K562 (cell line): Measurements from ENCODE around the gene BMP2K. TPM values are rescaled to one million over a fixed set of nuclear protein-coding genes. Genes with fewer than 3 reads are reported as not detected.

Source experiments
- ATAC-seq: fragments of 200-7000 bp; cut with Tn5 transposase; 3 replicates; pipeline ENCODE4 v1.9.1; 2020; ENCODE audit warnings: moderate library complexity
- BruUV-seq: library from RNA; stranded (reverse); fragments of 400-500 nt; replicated peaks from 2 replicates; lab custom pipeline; 2021; lab: Mats Ljungman, UMichigan
- CTCF ChIA-PET: fragments of 300-600 bp; formaldehyde crosslinking; extraction: SDS; loops from one replicate; lab custom pipeline; 2021; ENCODE audit warnings: low intra/inter-chr PET ratio; lab: Yijun Ruan, JAX
- POLR2A ChIA-PET: fragments of 300-600, 350-650 bp; sonication (Branson Sonifier 250); formaldehyde crosslinking; extraction: SDS; loops from one replicate; lab custom pipeline; 2021; ENCODE audit warnings: antibody characterized with exemption, inconsistent platforms; lab: Yijun Ruan, JAX
- DNase-seq, 4 experiments: peaks; one replicate each; pipeline versions ENCODE4 v3.0.0 to v3.0.0-alpha.2; 2011 to 2018; ENCODE audit warnings: low spot score in 3 of 4, mixed read lengths in 3 of 4; ENCODE audit errors: extremely low read depth in 1 of 4
- FAIRE-seq: peaks from 2 replicates; lab custom pipeline; 2011; peaks lifted over from hg19 to GRCh38; lab: Jason Lieb, UNC
- H2AFZ ChIP-seq: 2 replicates; pipeline ENCODE4 v1.6.0; 2011; ENCODE audit warnings: low read depth, low read length, control low read depth, inconsistent platforms
- H3K27ac ChIP-seq: fragments of 200-600 bp; 3 replicates; pipeline ENCODE4 v1.8.0; 2011; ENCODE audit warnings: low read depth, mild to moderate bottlenecking, control low read depth, inconsistent platforms, low read length, moderate library complexity, mixed read lengths; ENCODE audit errors: extremely low read depth
- H3K27me3 ChIP-seq, 2 experiments: fragments of 300-600 bp in 1 of 2; 2 replicates in 1 of 2; 3 replicates in 1 of 2; pipeline versions ENCODE4 v1.6.0 to v1.8.0; 2011; ENCODE audit warnings: inconsistent platforms in 2 of 2, low read length in 2 of 2, mild to moderate bottlenecking in 1 of 2, mixed read lengths in 1 of 2, moderate library complexity in 1 of 2; ENCODE audit not compliant: control insufficient read depth in 2 of 2, insufficient read depth in 2 of 2
- H3K36me3 ChIP-seq: fragments of 300-600 bp; 3 replicates; pipeline ENCODE4 v1.8.0; 2011; ENCODE audit warnings: mild to moderate bottlenecking, low read length, inconsistent platforms; ENCODE audit not compliant: control insufficient read depth, insufficient read depth
- H3K4me1 ChIP-seq, 2 experiments: fragments of 200-600 bp in 1 of 2; replicated peaks in 1 of 2; 2 replicates in 1 of 2; 3 replicates in 1 of 2; pipeline versions ENCODE4 v1.5.1 to v1.8.0; 2011; ENCODE audit warnings: inconsistent platforms in 2 of 2, low read length in 2 of 2, mild to moderate bottlenecking in 1 of 2, mixed read lengths in 1 of 2, moderate library complexity in 1 of 2; ENCODE audit not compliant: control insufficient read depth in 2 of 2, insufficient read depth in 2 of 2
- H3K4me2 ChIP-seq: 2 replicates; pipeline ENCODE4 v1.6.1; 2011; ENCODE audit warnings: low read length, control low read depth, inconsistent platforms, mixed read lengths; ENCODE audit not compliant: insufficient read depth
- H3K4me3 ChIP-seq: fragments of 200-600 bp; sonication (generic), shearing (Covaris generic); 2 replicates; pipeline ENCODE4 v1.5.1; 2016; ENCODE audit warnings: control low read depth, inconsistent platforms
- H3K79me2 ChIP-seq: fragments of 200-600 bp; 3 replicates; pipeline ENCODE4 v1.8.0; 2011; ENCODE audit warnings: low read length, inconsistent platforms; ENCODE audit not compliant: control insufficient read depth, insufficient read depth
- H3K9ac ChIP-seq, 2 experiments: 2 replicates each; pipeline versions ENCODE4 v1.6.0 to v1.6.1; 2011; ENCODE audit warnings: low read depth in 2 of 2, low read length in 2 of 2, control low read depth in 1 of 2, inconsistent platforms in 1 of 2, mild to moderate bottlenecking in 1 of 2, mixed read lengths in 1 of 2; ENCODE audit not compliant: insufficient read depth in 1 of 2
- H3K9me1 ChIP-seq: one replicate; pipeline ENCODE4 v1.6.0; 2011; ENCODE audit warnings: inconsistent platforms, mild to moderate bottlenecking, low read length, moderate library complexity; ENCODE audit not compliant: control insufficient read depth, insufficient read depth
- H3K9me3 ChIP-seq: replicated peaks from 2 replicates; pipeline ENCODE4 v1.5.1; 2011; ENCODE audit warnings: low read depth, low read length, inconsistent platforms; ENCODE audit not compliant: control insufficient read depth, insufficient read depth
- H4K20me1 ChIP-seq: replicated peaks from 2 replicates; pipeline ENCODE4 v1.6.1; 2011; ENCODE audit warnings: low read length, inconsistent platforms, mixed read lengths; ENCODE audit not compliant: control insufficient read depth, insufficient read depth
- DLX4 ChIP-seq: fragments of 250-450 bp; sonication (Bioruptor Pico); IDR thresholded peaks from 2 replicates; pipeline ENCODE4 v1.6.1; 2021; ENCODE audit warnings: mild to moderate bottlenecking
- EHMT2 ChIP-seq: fragments of 450-650 bp; IDR thresholded peaks from 2 replicates; pipeline ENCODE4 v1.6.1; 2018; ENCODE audit warnings: antibody characterized with exemption
- FOSL1 ChIP-seq: fragments of 200-800 bp; sonication (Bioruptor generic); conservative IDR thresholded peaks from 2 replicates; pipeline ENCODE4 v1.6.1; 2016; ENCODE audit warnings: missing genetic modification characterization, missing compliant biosample characterization
- JUND ChIP-seq, 2 experiments: IDR thresholded peaks; 2 replicates in 1 of 2; 3 replicates in 1 of 2; pipeline ENCODE4 v1.6.1; 2011; ENCODE audit warnings: borderline replicate concordance in 2 of 2, low read depth in 2 of 2, low read length in 2 of 2, improper control_type of control experiment in 1 of 2, missing biosample characterization in 1 of 2, missing genetic modification characterization in 1 of 2, missing genetic modification reagents in 1 of 2
- SREBF1 ChIP-seq: fragments of 150-350 bp; IDR thresholded peaks from 2 replicates; pipeline ENCODE4 v1.6.1; 2014; ENCODE audit warnings: antibody characterized with exemption, low read depth, low read length, borderline replicate concordance
- WGBS: fragments of 100-300 bp; shearing (Covaris generic); methylation state at CpG from one replicate; pipeline ENCODE4 v1.1.6; 2016; ENCODE audit warnings: low coverage, mixed read lengths; ENCODE audit not compliant: insufficient coverage; ENCODE audit errors: missing lambda C conversion rate; 5-methylcytosine and 5-hydroxymethylcytosine counted together
- in situ Hi-C: fragments of 300-500 bp; cut with MboI; formaldehyde crosslinking; loops from 4 replicates; pipeline ENCODE4 v1.15.0; 2018; ENCODE audit warnings: inconsistent platforms, mixed read lengths
- intact Hi-C: fragments of 100-400 bp; cut with micrococcal nuclease; formaldehyde crosslinking; loops from 2 replicates; pipeline ENCODE4 v1.14.2; 2022
- polyA plus RNA-seq, 8 experiments: library from polyadenylated mRNA; depleted of rRNA in 4 of 8; stranded (reverse) in 5 of 8; unstranded in 3 of 8; fragments of >200 nt; fragmentation: Nextera tagmentation in 2 of 8; fragmentation: Illumina TruSeq in 1 of 8; extraction: Ambion mirVana in 2 of 8; extraction: Trizol in 1 of 8; gene quantifications; 2 replicates each; pipeline versions ENCODE4 v1.2.1 to v1.2.3, GENCODE V29; 2011 to 2014; ENCODE audit warnings: inconsistent platforms in 1 of 8, missing spikeins in 1 of 8
- total RNA-seq, 7 experiments: library from RNA; depleted of rRNA in 6 of 7; stranded (reverse); fragments of >200 nt in 6 of 7; fragmentation: Illumina TruSeq in 2 of 7; extraction: Trizol in 2 of 7; gene quantifications; 2 replicates each; pipeline versions ENCODE4 v1.2.1 to v1.2.3, GENCODE V29; 2011 to 2021; ENCODE audit warnings: low replicate concordance in 1 of 7
- TF ChIP-seq, protein P1 (sequence below), 2 experiments: fragments of 450-650 bp in 1 of 2; sonication (generic) in 1 of 2; formaldehyde crosslinking in 1 of 2; IDR thresholded peaks in 1 of 2; conservative IDR thresholded peaks in 1 of 2; 2 replicates each; pipeline versions ENCODE4 v1.6.1 to v1.8.1; 2016 to 2023; ENCODE audit warnings: mild to moderate bottlenecking in 2 of 2, moderate library complexity in 2 of 2, inconsistent platforms in 1 of 2, missing genetic modification reagents in 1 of 2

BMP2K gene
- total and polyA plus RNA-seq, 9 of the 15 experiments (the other 6 are each of a cell fraction or from before 2014, with no cell fraction given): 17.0 to 217 (median 104) TPM

- no peak overlapping the region for H3K27ac ChIP-seq
- H3K79me2 ChIP-seq: peaks cover 29% of the 10 kb centered on the region
- H3K4me1 ChIP-seq: peaks cover 10 to 19% of the 10 kb centered on the region in 2 experiments; a peak in 4 of 5 replicates
- peak overlapping the region; percentile 2; the same call in 1 of the 2 replicates for H3K4me2 ChIP-seq
- H3K27me3 ChIP-seq: no peaks in the 10 kb centered on the region
- H3K9ac ChIP-seq: no peak overlapping the region; a peak in 1 of 4 replicates
- no peaks in the 10 kb centered on the region for H3K9me3 ChIP-seq
- H3K9me1 ChIP-seq: no peaks in the 10 kb centered on the region
- peaks cover 12% of the 10 kb centered on the region; the same call in 2 of the 3 replicates for H3K36me3 ChIP-seq
- DNase-seq (no peak), FAIRE-seq (no peak), ATAC-seq (no peak)
- BruUV-seq: no TSS peak
- CTCF ChIA-PET: no interaction called here
- H3K4me3 ChIP-seq: peak overlapping the region; percentile 68; the same call in 1 of the 2 replicates
- TF ChIP-seq, protein P1, sequence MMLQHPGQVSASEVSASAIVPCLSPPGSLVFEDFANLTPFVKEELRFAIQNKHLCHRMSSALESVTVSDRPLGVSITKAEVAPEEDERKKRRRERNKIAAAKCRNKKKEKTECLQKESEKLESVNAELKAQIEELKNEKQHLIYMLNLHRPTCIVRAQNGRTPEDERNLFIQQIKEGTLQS (IDR thresholded peaks at IDR 0.05): peak; percentile 66; the same call in 1 of the 2 replicates
- TF ChIP-seq, protein P1 (CRISPR knock-in tag; conservative IDR thresholded peaks at IDR 0.05): no peak
- TF ChIP-seq EHMT2 (0 out of 2 replicates have a peak, but pooled peaks have one; percentile 25), DLX4 (no peak), SREBF1 (no peak), FOSL1 (tag) (peak; percentile 37), JUND (IDR thresholded peaks at IDR 0.05; ENCODE audit: borderline replicate concordance, low read depth, low read length) (peak; percentile 41; the same call in 1 of the 2 replicates), JUND (tag; IDR thresholded peaks at IDR 0.05; ENCODE audit: borderline replicate concordance, low read depth, low read length) (no peak)
- H4K20me1 ChIP-seq: no peaks in the 10 kb centered on the region
- POLR2A ChIA-PET: interaction anchor here (1.2 kb wide), 1 partner anchor 11 kb away, joined by 3 read pairs; no protein-coding TSS in a partner anchor
- no peak overlapping the region for H2AFZ ChIP-seq
- intact Hi-C loops: no loop called here
- in situ Hi-C loops: no loop called here
- WGBS: 78% methylated on average over 4 of the region's 4 CpGs
These were observed 161.7 kb downstream of the BMP2K start for GRCh38 chr4:78937837-78938236.
